Skeletal muscle satellite cell (primary cell): ENCODE data around the gene CASTOR1.

Experiments used
- H3K27me3 ChIP-seq: 2 replicates; pipeline ENCODE4 v1.7.0; 2013; ENCODE audit warnings: low read length; ENCODE audit not compliant: control insufficient read depth, insufficient read depth
- H3K36me3 ChIP-seq: 2 replicates; pipeline ENCODE4 v1.7.0; 2013; ENCODE audit warnings: mild to moderate bottlenecking, control low read depth, low read length; ENCODE audit not compliant: insufficient read depth
- H3K4me1 ChIP-seq: 2 replicates; pipeline ENCODE4 v1.7.0; 2013; ENCODE audit warnings: low read length; ENCODE audit not compliant: control insufficient read depth, insufficient read depth
- H3K4me2 ChIP-seq: 2 replicates; pipeline ENCODE4 v1.7.0; 2013; ENCODE audit warnings: mild to moderate bottlenecking, low read length
- H3K4me3 ChIP-seq: 2 replicates; pipeline ENCODE4 v1.7.0; 2013; ENCODE audit warnings: low read length
- H3K9ac ChIP-seq: 2 replicates; pipeline ENCODE4 v1.7.0; 2013; ENCODE audit warnings: mild to moderate bottlenecking, low read depth, low read length, moderate library complexity
- H3K9me3 ChIP-seq: replicated peaks from 2 replicates; pipeline ENCODE4 v1.7.0; 2013; ENCODE audit warnings: mild to moderate bottlenecking, control low read depth, low read length

CASTOR1 gene

GRCh38 chr22:30245985-30246813, 43.1 kb downstream of the CASTOR1 start, which contains the start of gene LIF:
Gene LIF, minus strand, starts transcription at chr22:30246759. Its CDS starts 64 bp downstream, at chr22:30246695.
- peak within 1 kb of the TSS; percentile 96 for H3K9ac ChIP-seq
- peaks cover 82% of the 10 kb centered on the region for H3K4me1 ChIP-seq
- no peaks in the 10 kb centered on the region for H3K27me3 ChIP-seq
- H3K4me3 ChIP-seq = peak within 1 kb of the TSS; percentile 86
- H3K4me2 ChIP-seq = peak within 1 kb of the TSS; percentile 90
- H3K9me3 ChIP-seq = no peaks in the 10 kb centered on the region
- peaks cover 35% of the 10 kb centered on the region for H3K36me3 ChIP-seq

GRCh38 chr22:30245181-30245984, 43.9 kb downstream of the CASTOR1 start:
- Histone ChIP-seq H3K4me3 (peak overlapping the region; percentile 86), H3K4me1 (peaks cover 84% of the 10 kb centered on the region), H3K27me3 (no peaks in the 10 kb centered on the region), H3K9me3 (no peaks in the 10 kb centered on the region), H3K9ac (peak overlapping the region; percentile 96), H3K4me2 (peak overlapping the region; percentile 90), H3K36me3 (peaks cover 42% of the 10 kb centered on the region)

- peak overlapping the region; percentile 96 for H3K9ac ChIP-seq
- peak overlapping the region; percentile 86 for H3K4me3 ChIP-seq
Observed at GRCh38 chr22:30244641-30245040, 44.7 kb downstream of the CASTOR1 start.

GRCh38 chr22:30244066-30244465, 45.2 kb downstream of the CASTOR1 start:
- Histone ChIP-seq H3K9me3 (no peaks in the 10 kb centered on the region), H3K4me1 (peaks cover 78% of the 10 kb centered on the region), H3K4me3 (peak overlapping the region; percentile 86), H3K4me2 (peak overlapping the region; percentile 90), H3K36me3 (peaks cover 42% of the 10 kb centered on the region), H3K9ac (peak overlapping the region; percentile 96), H3K27me3 (no peaks in the 10 kb centered on the region)

More at GRCh38 chr22:30244641-30245040, 44.7 kb downstream of the CASTOR1 start:
- H3K9me3 ChIP-seq = no peaks in the 10 kb centered on the region
- no peaks in the 10 kb centered on the region for H3K27me3 ChIP-seq
- H3K4me2 ChIP-seq = peak overlapping the region; percentile 90
- peaks cover 42% of the 10 kb centered on the region for H3K36me3 ChIP-seq
- peaks cover 78% of the 10 kb centered on the region for H3K4me1 ChIP-seq

- Histone ChIP-seq H3K27me3 (no peaks in the 10 kb centered on the region), H3K4me1 (peaks cover 78% of the 10 kb centered on the region), H3K9ac (peak overlapping the region; percentile 96), H3K36me3 (peaks cover 42% of the 10 kb centered on the region), H3K4me2 (peak overlapping the region; percentile 90), H3K9me3 (no peaks in the 10 kb centered on the region), H3K4me3 (peak overlapping the region; percentile 86)
Observed at GRCh38 chr22:30243661-30244060, 45.6 kb downstream of the CASTOR1 start.

GRCh38 chr22:30241576-30242371, 47.5 kb downstream of the CASTOR1 start:
- H3K9me3 ChIP-seq = no peaks in the 10 kb centered on the region
- peaks cover 42% of the 10 kb centered on the region for H3K36me3 ChIP-seq
- peak overlapping the region; percentile 96 for H3K9ac ChIP-seq
- H3K4me1 ChIP-seq = peaks cover 74% of the 10 kb centered on the region
- peak overlapping the region; percentile 44 for H3K4me3 ChIP-seq
- peak overlapping the region; percentile 90 for H3K4me2 ChIP-seq
- H3K27me3 ChIP-seq = no peaks in the 10 kb centered on the region

- no peaks in the 10 kb centered on the region for H3K27me3 ChIP-seq
- H3K9me3 ChIP-seq = no peaks in the 10 kb centered on the region
- peak overlapping the region; percentile 90 for H3K4me2 ChIP-seq
- peak overlapping the region; percentile 96 for H3K9ac ChIP-seq
- peak overlapping the region; percentile 44 for H3K4me3 ChIP-seq
- H3K36me3 ChIP-seq = peaks cover 42% of the 10 kb centered on the region
- H3K4me1 ChIP-seq = peaks cover 83% of the 10 kb centered on the region
Observed at GRCh38 chr22:30240541-30241417, 48.5 kb downstream of the CASTOR1 start.

- H3K4me2 ChIP-seq = no peak overlapping the region
- no peaks in the 10 kb centered on the region for H3K27me3 ChIP-seq
- peaks cover 89% of the 10 kb centered on the region for H3K4me1 ChIP-seq
- no peak overlapping the region for H3K4me3 ChIP-seq
- H3K9me3 ChIP-seq = no peaks in the 10 kb centered on the region
- peaks cover 38% of the 10 kb centered on the region for H3K36me3 ChIP-seq
- no peak overlapping the region for H3K9ac ChIP-seq
Observed at GRCh38 chr22:30239488-30240405, 49.6 kb downstream of the CASTOR1 start.

GRCh38 chr22:30238661-30239487, 50.4 kb downstream of the CASTOR1 start:
- H3K4me2 ChIP-seq = no peak overlapping the region
- H3K9ac ChIP-seq = peak overlapping the region; percentile 12
- H3K4me3 ChIP-seq = no peak overlapping the region
- peaks cover 29% of the 10 kb centered on the region for H3K36me3 ChIP-seq
- H3K9me3 ChIP-seq = no peaks in the 10 kb centered on the region
- peaks cover 83% of the 10 kb centered on the region for H3K4me1 ChIP-seq
- H3K27me3 ChIP-seq = no peaks in the 10 kb centered on the region
